HepG2 (cell line): ENCODE results near the gene CTNNA3. TPM values are rescaled to one million over a fixed set of nuclear protein-coding genes. Genes with fewer than 3 reads are reported as not detected.

Experiments
- BRD4 ChIP-seq: sonication (generic); formaldehyde crosslinking; IDR thresholded peaks from 2 replicates; pipeline ENCODE4 v1.4.0; 2020; ENCODE audit warnings: missing genetic modification reagents
- E2F5 ChIP-seq: sonication (generic); formaldehyde crosslinking; conservative IDR thresholded peaks from 2 replicates; pipeline ENCODE4 v1.4.0; 2020; ENCODE audit warnings: missing genetic modification reagents
- EEA1 ChIP-seq: sonication (generic); formaldehyde crosslinking; IDR thresholded peaks from 2 replicates; pipeline ENCODE4 v1.5.1; 2020; ENCODE audit warnings: mild to moderate bottlenecking, missing genetic modification reagents, borderline replicate concordance
- GATAD2A ChIP-seq: IDR thresholded peaks from 2 replicates; pipeline ENCODE4 v1.6.1; 2016
- GMEB2 ChIP-seq: IDR thresholded peaks from 2 replicates; pipeline ENCODE4 v1.6.1; 2016; ENCODE audit warnings: missing biosample characterization, missing genetic modification reagents, low read depth
- HBP1 ChIP-seq: IDR thresholded peaks from 2 replicates; pipeline ENCODE4 v1.6.1; 2016; ENCODE audit warnings: low read depth, control low read depth
- HMGXB4 ChIP-seq, 2 experiments: sonication (generic) in 1 of 2; formaldehyde crosslinking in 1 of 2; IDR thresholded peaks; 2 replicates each; pipeline versions ENCODE4 v1.4.0 to v1.6.1; 2018 to 2020; ENCODE audit warnings: missing genetic modification reagents in 2 of 2, borderline replicate concordance in 1 of 2, low read depth in 1 of 2, mild to moderate bottlenecking in 1 of 2, missing biosample characterization in 1 of 2
- IRX3 ChIP-seq: sonication (generic); formaldehyde crosslinking; IDR thresholded peaks from 2 replicates; pipeline ENCODE4 v1.8.1; 2023; ENCODE audit warnings: mild to moderate bottlenecking, low read depth, missing genetic modification reagents, borderline replicate concordance
- ISL2 ChIP-seq: sonication (generic); formaldehyde crosslinking; IDR thresholded peaks from 2 replicates; pipeline ENCODE4 v1.5.0; 2020; ENCODE audit warnings: missing genetic modification reagents
- KLF11 ChIP-seq: IDR thresholded peaks from 2 replicates; pipeline ENCODE4 v1.6.1; 2016; ENCODE audit warnings: missing compliant biosample characterization
- NFIC ChIP-seq: IDR thresholded peaks from 2 replicates; pipeline ENCODE4 v1.6.1; 2012; ENCODE audit warnings: mild to moderate bottlenecking, low read length, inconsistent platforms
- NKX3-1 ChIP-seq: sonication (generic); formaldehyde crosslinking; IDR thresholded peaks from 2 replicates; pipeline ENCODE4 v1.5.0; 2020; ENCODE audit warnings: missing genetic modification reagents
- POLR2A ChIP-seq, 2 experiments: IDR thresholded peaks; 2 replicates each; pipeline ENCODE4 v1.6.1; 2011; ENCODE audit warnings: low read depth in 2 of 2, low read length in 2 of 2, mild to moderate bottlenecking in 1 of 2, moderate library complexity in 1 of 2; ENCODE audit not compliant: insufficient read depth in 1 of 2
- RBM39 ChIP-seq: fragments of 200-400 bp; formaldehyde crosslinking; IDR thresholded peaks from one replicate; pipeline ENCODE4 v1.6.1; 2018; ENCODE audit warnings: antibody characterized with exemption, mild to moderate bottlenecking, low read depth, low read length; ENCODE audit not compliant: poor library complexity, severe bottlenecking
- ZBTB44 ChIP-seq: sonication (generic); formaldehyde crosslinking; IDR thresholded peaks from 2 replicates; pipeline ENCODE4 v1.4.0; 2020; ENCODE audit warnings: missing genetic modification reagents
- ZNF121 ChIP-seq: sonication (generic); formaldehyde crosslinking; IDR thresholded peaks from 2 replicates; pipeline ENCODE4 v1.5.0; 2020; ENCODE audit warnings: mild to moderate bottlenecking, missing genetic modification reagents
- ZNF558 ChIP-seq: sonication (generic); formaldehyde crosslinking; IDR thresholded peaks from 2 replicates; pipeline ENCODE4 v1.9.0; 2022; ENCODE audit warnings: mild to moderate bottlenecking, missing genetic modification reagents, borderline replicate concordance
- ZNF605 ChIP-seq: sonication (generic); formaldehyde crosslinking; IDR thresholded peaks from 2 replicates; pipeline ENCODE4 v1.8.0; 2022; ENCODE audit warnings: mild to moderate bottlenecking, missing genetic modification reagents
- ZNF619 ChIP-seq: sonication (generic); formaldehyde crosslinking; IDR thresholded peaks from 2 replicates; pipeline ENCODE4 v1.4.0; 2020; ENCODE audit warnings: mild to moderate bottlenecking, missing genetic modification reagents
- ZNF670 ChIP-seq: sonication (generic); formaldehyde crosslinking; IDR thresholded peaks from 2 replicates; pipeline ENCODE4 v1.8.0; 2022; ENCODE audit warnings: mild to moderate bottlenecking, missing genetic modification reagents, borderline replicate concordance
- polyA plus RNA-seq, 8 experiments: library from polyadenylated mRNA; depleted of rRNA in 3 of 8; stranded (reverse) in 7 of 8; unstranded in 1 of 8; fragments of >200 nt; fragmentation: Illumina TruSeq in 4 of 8; extraction: Trizol in 4 of 8; gene quantifications; 2 replicates each; pipeline versions ENCODE4 v1.2.1 to v1.2.3, GENCODE V29; 2011 to 2016; ENCODE audit warnings: low read depth in 4 of 8, missing spikeins in 1 of 8, mixed read lengths in 1 of 8; ENCODE audit not compliant: insufficient read depth in 1 of 8
- total RNA-seq, 5 experiments: library from RNA; depleted of rRNA; stranded (reverse); fragments of >200 nt; fragmentation: Illumina TruSeq; extraction: Trizol; gene quantifications; 2 replicates each; pipeline ENCODE4 v1.2.3, GENCODE V29; 2016; ENCODE audit warnings: low read depth in 1 of 5

Gene CTNNA3
- total and polyA plus RNA-seq, 2 of the 13 experiments (the other 11 are each of a cell fraction or from before 2014, with no cell fraction given), result not detected

- no peak for TF ChIP-seq HBP1 (CRISPR knock-in tag)
- TF ChIP-seq KLF11 (CRISPR knock-in tag), result no peak
- no peak for TF ChIP-seq ZNF670 (CRISPR knock-in tag)
- peak; percentile 60; the same call in 1 of the 2 replicates for TF ChIP-seq ISL2 (CRISPR knock-in tag)
- TF ChIP-seq IRX3 (CRISPR knock-in tag), result no peak
- TF ChIP-seq ZNF121 (CRISPR knock-in tag), result no peak
- no peak for TF ChIP-seq GMEB2 (CRISPR knock-in tag)
- no peak for TF ChIP-seq ZBTB44 (CRISPR knock-in tag)
- TF ChIP-seq ZNF558 (CRISPR knock-in tag), result no peak
- TF ChIP-seq HMGXB4 (CRISPR knock-in tag; IDR thresholded peaks at IDR 0.05; ENCODE audit: borderline replicate concordance in 1 of 2, low read depth in 1 of 2), result no peak
- peak; percentile 34; the same call in 1 of the 2 replicates for TF ChIP-seq GATAD2A
- TF ChIP-seq POLR2A (IDR thresholded peaks at IDR 0.05; ENCODE audit: insufficient read depth in 1 of 2, low read depth in 2 of 2, low read length in 2 of 2), result no peak
- TF ChIP-seq EEA1 (CRISPR knock-in tag), result no peak
- no peak for TF ChIP-seq RBM39
- TF ChIP-seq E2F5, result no peak
- no peak for TF ChIP-seq ZNF619 (CRISPR knock-in tag)
- TF ChIP-seq NKX3-1, result no peak
- TF ChIP-seq BRD4, result no peak
- no peak for TF ChIP-seq ZNF605
- peak; percentile 43; the same call in 1 of the 2 replicates for TF ChIP-seq NFIC
Observed at GRCh38 chr10:66283874-66284464, 1412.0 kb downstream of the CTNNA3 start (continued).
